Measurements from ENCODE around the gene EHBP1. TPM values are rescaled to one million over a fixed set of nuclear protein-coding genes. Genes with fewer than 3 reads are reported as not detected.
"Not testable (repeated sequence)": the region's sequence is repeated elsewhere in the genome, so short reads cannot be mapped to it uniquely, and the experiment has no call there.

Gene EHBP1
- total RNA-seq, 1 donor from 2014 or later, result 25.6 TPM

- intact Hi-C loops (cut with micrococcal nuclease), result no loop called here
- no peaks in the 10 kb centered on the region for H3K4me1 Mint-ChIP-seq (ENCODE audit: low read depth)
- H3K27ac Mint-ChIP-seq, result no peak overlapping the region
- no peak for DNase-seq (ENCODE audit: low spot score)
- peaks cover 14% of the 10 kb centered on the region for H3K9me3 Mint-ChIP-seq
- H3K4me3 Mint-ChIP-seq (ENCODE audit: low read depth), result no peak overlapping the region
- H3K27me3 Mint-ChIP-seq (ENCODE audit: low read depth), result no peaks in the 10 kb centered on the region
- peaks cover 12% of the 10 kb centered on the region for H3K36me3 Mint-ChIP-seq (ENCODE audit: low read depth)
These were observed 40.5 kb downstream of the EHBP1 start for GRCh38 chr2:62745891-62746481.

- intact Hi-C loops (cut with micrococcal nuclease), result no loop called here
- Mint-ChIP-seq H3K27me3 (ENCODE audit: low read depth) (no peaks in the 10 kb centered on the region), H3K27ac (no peak overlapping the region), H3K4me3 (ENCODE audit: low read depth) (no peak overlapping the region), H3K36me3 (ENCODE audit: low read depth) (peaks cover 12% of the 10 kb centered on the region), H3K9me3 (peaks cover 14% of the 10 kb centered on the region), H3K4me1 (ENCODE audit: low read depth) (no peaks in the 10 kb centered on the region)
- no peak for DNase-seq (ENCODE audit: low spot score)
These were observed 41.7 kb downstream of the EHBP1 start for GRCh38 chr2:62747169-62747568.

GRCh38 chr2:62747876-62748275, 42.4 kb downstream of the EHBP1 start:
- intact Hi-C loops (cut with micrococcal nuclease), result no loop called here
- Mint-ChIP-seq H3K9me3 (peaks cover 14% of the 10 kb centered on the region), H3K4me3 (ENCODE audit: low read depth) (no peak overlapping the region), H3K4me1 (ENCODE audit: low read depth) (no peaks in the 10 kb centered on the region), H3K27ac (no peak overlapping the region), H3K27me3 (ENCODE audit: low read depth) (no peaks in the 10 kb centered on the region), H3K36me3 (ENCODE audit: low read depth) (peaks cover 12% of the 10 kb centered on the region)
- DNase-seq (ENCODE audit: low spot score), result no peak

- peaks cover 14% of the 10 kb centered on the region for H3K9me3 Mint-ChIP-seq
- H3K36me3 Mint-ChIP-seq (ENCODE audit: low read depth), result peaks cover 12% of the 10 kb centered on the region
- H3K27me3 Mint-ChIP-seq (ENCODE audit: low read depth); H3K4me1 Mint-ChIP-seq (ENCODE audit: low read depth); H3K4me3 Mint-ChIP-seq (ENCODE audit: low read depth); intact Hi-C loops (cut with micrococcal nuclease); H3K27ac Mint-ChIP-seq; DNase-seq (ENCODE audit: low spot score): not testable (repeated sequence)
These were observed 43.6 kb downstream of the EHBP1 start for GRCh38 chr2:62749111-62749510.

GRCh38 chr2:62757029-62757428, 51.5 kb downstream of the EHBP1 start:
- DNase-seq (ENCODE audit: low spot score), result no peak
- no peaks in the 10 kb centered on the region for H3K4me1 Mint-ChIP-seq (ENCODE audit: low read depth)
- H3K27me3 Mint-ChIP-seq (ENCODE audit: low read depth), result no peaks in the 10 kb centered on the region
- intact Hi-C loops (cut with micrococcal nuclease), result no loop called here
- H3K27ac Mint-ChIP-seq, result no peak overlapping the region
- H3K4me3 Mint-ChIP-seq (ENCODE audit: low read depth), result no peak overlapping the region
- no peaks in the 10 kb centered on the region for H3K9me3 Mint-ChIP-seq
- no peaks in the 10 kb centered on the region for H3K36me3 Mint-ChIP-seq (ENCODE audit: low read depth)

GRCh38 chr2:62760026-62760425, 54.5 kb downstream of the EHBP1 start:
- Mint-ChIP-seq H3K36me3 (ENCODE audit: low read depth) (no peaks in the 10 kb centered on the region), H3K9me3 (no peaks in the 10 kb centered on the region), H3K27me3 (ENCODE audit: low read depth) (no peaks in the 10 kb centered on the region), H3K4me3 (ENCODE audit: low read depth) (no peak overlapping the region), H3K27ac (no peak overlapping the region), H3K4me1 (ENCODE audit: low read depth) (no peaks in the 10 kb centered on the region)
- DNase-seq (ENCODE audit: low spot score), result no peak
- intact Hi-C loops (cut with micrococcal nuclease), result no loop called here

- no peak for DNase-seq (ENCODE audit: low spot score)
- intact Hi-C loops (cut with micrococcal nuclease), result no loop called here
- no peaks in the 10 kb centered on the region for H3K27me3 Mint-ChIP-seq (ENCODE audit: low read depth)
- H3K36me3 Mint-ChIP-seq (ENCODE audit: low read depth), result no peaks in the 10 kb centered on the region
- no peaks in the 10 kb centered on the region for H3K4me1 Mint-ChIP-seq (ENCODE audit: low read depth)
- no peaks in the 10 kb centered on the region for H3K9me3 Mint-ChIP-seq
- no peak overlapping the region for H3K4me3 Mint-ChIP-seq (ENCODE audit: low read depth)
- H3K27ac Mint-ChIP-seq, result no peak overlapping the region
These were observed 55.0 kb downstream of the EHBP1 start for GRCh38 chr2:62760555-62760954.

GRCh38 chr2:62765619-62766376, 60.3 kb downstream of the EHBP1 start:
- no peaks in the 10 kb centered on the region for H3K4me1 Mint-ChIP-seq (ENCODE audit: low read depth)
- no peaks in the 10 kb centered on the region for H3K36me3 Mint-ChIP-seq (ENCODE audit: low read depth)
- DNase-seq (ENCODE audit: low spot score), result no peak
- H3K9me3 Mint-ChIP-seq, result no peaks in the 10 kb centered on the region
- H3K27ac Mint-ChIP-seq, result no peak overlapping the region
- intact Hi-C loops (cut with micrococcal nuclease), result no loop called here
- H3K27me3 Mint-ChIP-seq (ENCODE audit: low read depth), result no peaks in the 10 kb centered on the region
- H3K4me3 Mint-ChIP-seq (ENCODE audit: low read depth), result no peak overlapping the region

GRCh38 chr2:62768615-62769014, 63.1 kb downstream of the EHBP1 start:
- intact Hi-C loops (cut with micrococcal nuclease), result no loop called here
- Mint-ChIP-seq H3K4me3 (ENCODE audit: low read depth) (no peak overlapping the region), H3K9me3 (no peaks in the 10 kb centered on the region), H3K36me3 (ENCODE audit: low read depth) (no peaks in the 10 kb centered on the region), H3K4me1 (ENCODE audit: low read depth) (peaks cover 3% of the 10 kb centered on the region), H3K27me3 (ENCODE audit: low read depth) (no peaks in the 10 kb centered on the region), H3K27ac (no peak overlapping the region)
- no peak for DNase-seq (ENCODE audit: low spot score)

GRCh38 chr2:62770629-62771028, 65.1 kb downstream of the EHBP1 start:
- H3K9me3 Mint-ChIP-seq, result no peaks in the 10 kb centered on the region

GRCh38 chr2:62774555-62775366, 69.2 kb downstream of the EHBP1 start:
- H3K27me3 Mint-ChIP-seq (ENCODE audit: low read depth), result no peaks in the 10 kb centered on the region
- DNase-seq (ENCODE audit: low spot score), result no peak
- peaks cover 4% of the 10 kb centered on the region for H3K4me1 Mint-ChIP-seq (ENCODE audit: low read depth)
- H3K36me3 Mint-ChIP-seq (ENCODE audit: low read depth), result no peaks in the 10 kb centered on the region
- H3K9me3 Mint-ChIP-seq, result no peaks in the 10 kb centered on the region
- no peak overlapping the region for H3K4me3 Mint-ChIP-seq (ENCODE audit: low read depth)
- H3K27ac Mint-ChIP-seq, result no peak overlapping the region
- intact Hi-C loops (cut with micrococcal nuclease), result loop anchor here (1.0 kb wide), 1 partner anchor 318 kb away; no protein-coding TSS in a partner anchor

More at GRCh38 chr2:62770629-62771028, 65.1 kb downstream of the EHBP1 start:
- H3K27me3 Mint-ChIP-seq (ENCODE audit: low read depth), result no peaks in the 10 kb centered on the region
- no peak for DNase-seq (ENCODE audit: low spot score)
- H3K36me3 Mint-ChIP-seq (ENCODE audit: low read depth), result no peaks in the 10 kb centered on the region
- peaks cover 4% of the 10 kb centered on the region for H3K4me1 Mint-ChIP-seq (ENCODE audit: low read depth)
- intact Hi-C loops (cut with micrococcal nuclease), result no loop called here
- H3K4me3 Mint-ChIP-seq (ENCODE audit: low read depth), result no peak overlapping the region
- H3K27ac Mint-ChIP-seq, result no peak overlapping the region

- peaks cover 4% of the 10 kb centered on the region for H3K4me1 Mint-ChIP-seq (ENCODE audit: low read depth)
These were observed 69.8 kb downstream of the EHBP1 start for GRCh38 chr2:62775367-62775668.

GRCh38 chr2:62783679-62784078, 78.2 kb downstream of the EHBP1 start:
- H3K27ac Mint-ChIP-seq, result no peak overlapping the region
- intact Hi-C loops (cut with micrococcal nuclease), result no loop called here
- peaks cover 11% of the 10 kb centered on the region for H3K4me1 Mint-ChIP-seq (ENCODE audit: low read depth)
- H3K36me3 Mint-ChIP-seq (ENCODE audit: low read depth), result peaks cover 9% of the 10 kb centered on the region
- no peak for DNase-seq (ENCODE audit: low spot score)
- H3K9me3 Mint-ChIP-seq, result no peaks in the 10 kb centered on the region
- H3K4me3 Mint-ChIP-seq (ENCODE audit: low read depth), result no peak overlapping the region
- no peaks in the 10 kb centered on the region for H3K27me3 Mint-ChIP-seq (ENCODE audit: low read depth)

More at GRCh38 chr2:62775367-62775668, 69.8 kb downstream of the EHBP1 start:
- Mint-ChIP-seq H3K9me3 (no peaks in the 10 kb centered on the region), H3K36me3 (ENCODE audit: low read depth) (no peaks in the 10 kb centered on the region), H3K4me3 (ENCODE audit: low read depth) (no peak overlapping the region), H3K27me3 (ENCODE audit: low read depth) (no peaks in the 10 kb centered on the region), H3K27ac (no peak overlapping the region)
- DNase-seq (ENCODE audit: low spot score), result no peak
- intact Hi-C loops (cut with micrococcal nuclease), result loop anchor here (1.0 kb wide), 1 partner anchor 319 kb away; no protein-coding TSS in a partner anchor

Data from activated T-helper 2 cell treated with anti-CD3 and anti-CD28 coated beads, Interferon-gamma antibody, Interleukin-2, Interleukin-4, amounts not matched to agents 10 μg/mL and 5 μg/mL and 100 μg/mL, durations not matched to agents 14 hours and 24 hours and 36 hours (primary cell).